HG03064 (cell line): ENCODE measurements around the gene ZNF839.

ENCODE experiments used
- ATAC-seq: cut with Tn5 transposase; IDR thresholded peaks from one replicate; pipeline ENCODE4 v1.9.1; 2021; ENCODE audit warnings: low read depth; ENCODE audit not compliant: unreplicated experiment

ZNF839 gene

DNA sequence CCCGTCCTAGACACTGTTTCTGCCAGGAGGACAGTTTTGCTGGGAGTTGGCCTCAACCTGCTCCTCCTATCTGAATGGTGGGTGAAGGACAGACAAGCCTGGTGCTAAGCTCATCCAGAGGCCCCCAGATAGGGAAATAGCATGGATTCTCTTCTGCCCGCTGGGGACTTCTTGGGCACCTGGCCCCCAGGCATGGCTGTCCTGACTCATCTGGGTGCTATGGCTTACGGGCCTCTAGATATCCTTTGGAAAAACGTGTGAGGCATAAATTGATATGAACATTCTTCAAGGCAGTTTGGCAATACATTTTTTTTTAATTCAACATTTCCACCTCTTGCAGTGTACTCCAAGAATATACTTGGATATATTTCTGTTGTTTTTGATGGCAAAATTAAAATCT, 51.8 kb downstream of the ZNF839 start:
- no peak for ATAC-seq

GRCh38 chr14:102373110-102373509, 53.6 kb downstream of the ZNF839 start:
- no peak for ATAC-seq

- no peak for ATAC-seq
Measured at GRCh38 chr14:102374264-102374663, 54.7 kb downstream of the ZNF839 start.

- no peak for ATAC-seq
Measured at GRCh38 chr14:102375119-102375518, 55.6 kb downstream of the ZNF839 start.

DNA sequence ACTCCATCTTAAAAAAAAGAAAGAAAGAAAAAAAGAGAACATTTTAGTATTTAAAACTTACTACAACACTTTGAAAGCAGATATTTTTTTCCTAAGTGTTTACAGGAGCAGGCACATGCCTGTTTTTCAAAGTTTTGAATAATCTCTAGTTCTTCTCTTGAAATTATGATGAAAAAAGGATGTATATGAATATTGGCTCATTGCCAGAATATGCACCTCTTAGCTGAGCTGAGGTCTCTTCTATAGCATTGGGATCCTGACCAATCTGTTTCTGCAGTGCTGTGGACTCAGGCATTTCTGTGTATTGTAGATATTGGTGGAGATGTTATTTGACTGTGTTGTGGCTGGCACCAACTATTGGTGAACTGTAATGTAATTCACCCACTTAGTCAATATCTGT, 58.1 kb downstream of the ZNF839 start:
- no peak for ATAC-seq

DNA sequence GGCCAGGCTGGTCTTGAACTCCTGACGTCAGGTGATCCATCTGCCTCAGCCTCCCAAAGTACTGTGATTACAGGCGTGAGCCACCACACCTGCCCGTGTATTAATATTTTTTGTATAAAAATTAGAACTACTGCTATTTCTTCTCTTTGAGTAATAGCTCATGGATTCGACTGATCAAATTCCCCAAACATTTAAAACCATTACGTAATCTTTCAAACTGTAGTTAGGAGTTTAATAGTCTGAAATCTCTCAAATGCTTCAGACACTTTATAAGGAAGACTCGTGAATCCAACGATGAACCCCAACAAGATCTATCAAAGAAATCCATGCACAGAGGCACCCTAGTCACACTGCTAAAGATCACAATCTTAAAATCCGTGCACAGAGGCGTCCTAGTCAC, 59.3 kb downstream of the ZNF839 start:
- no peak for ATAC-seq

GRCh38 chr14:102387086-102387485, 67.5 kb downstream of the ZNF839 start:
- no peak for ATAC-seq

- no peak for ATAC-seq
Measured at GRCh38 chr14:102389246-102389645, 69.7 kb downstream of the ZNF839 start.

DNA sequence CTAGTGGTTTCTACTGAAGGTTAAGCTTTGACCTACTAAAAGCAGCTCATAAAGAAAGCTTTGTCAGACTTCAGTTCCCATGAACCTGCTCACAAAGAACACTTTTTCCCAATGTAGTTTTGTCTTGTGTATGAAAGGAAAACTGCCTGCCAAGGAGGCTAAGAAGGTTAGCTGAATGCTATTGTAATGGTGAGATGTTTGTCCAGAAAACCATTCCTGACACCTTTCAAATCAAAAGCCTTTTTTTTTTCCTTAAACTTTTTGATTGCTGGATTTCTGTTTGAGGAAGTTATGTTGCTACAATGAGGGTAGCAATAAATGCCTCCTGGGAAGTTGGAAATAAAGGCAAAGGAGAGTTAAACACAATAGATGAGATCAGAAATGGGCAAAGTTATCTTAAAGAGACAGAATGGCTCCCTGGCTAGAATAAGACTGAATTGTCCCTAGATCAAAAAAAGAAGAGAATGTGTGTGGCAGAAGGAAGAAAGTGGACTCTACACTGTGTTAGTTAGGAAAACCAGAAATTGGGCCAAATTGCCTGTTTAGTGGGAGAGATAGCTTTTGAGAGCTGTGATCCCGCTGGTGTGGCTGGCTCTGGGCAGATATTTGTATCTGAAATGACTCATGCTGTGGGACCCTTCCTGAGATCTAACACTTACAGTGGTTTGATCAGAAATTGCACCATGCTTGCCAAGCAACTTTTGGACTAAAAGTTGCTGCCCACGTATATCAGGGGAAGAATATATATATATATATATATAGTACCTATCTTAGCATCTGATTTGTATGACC, 70.7 kb downstream of the ZNF839 start:
- ATAC-seq = no peak
